Stimulated activated CD8-positive, alpha-beta memory T cell treated with anti-CD3 and anti-CD28 coated beads, Interleukin-15, amount 100 ng/mL, for 4 hours (primary cell): Measurements from ENCODE around the gene CLDN6.
"Not testable (repeated sequence)": the region's sequence is repeated elsewhere in the genome, so short reads cannot be mapped to it uniquely, and the experiment has no call there.

Experiments used
- DNase-seq, 2 donors: peaks; one replicate each; pipeline ENCODE4 v3.0.0-alpha.2; 2020; ENCODE audit warnings: low read depth in 2 of 2

The CLDN6 gene, protein sequence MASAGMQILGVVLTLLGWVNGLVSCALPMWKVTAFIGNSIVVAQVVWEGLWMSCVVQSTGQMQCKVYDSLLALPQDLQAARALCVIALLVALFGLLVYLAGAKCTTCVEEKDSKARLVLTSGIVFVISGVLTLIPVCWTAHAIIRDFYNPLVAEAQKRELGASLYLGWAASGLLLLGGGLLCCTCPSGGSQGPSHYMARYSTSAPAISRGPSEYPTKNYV

DNA sequence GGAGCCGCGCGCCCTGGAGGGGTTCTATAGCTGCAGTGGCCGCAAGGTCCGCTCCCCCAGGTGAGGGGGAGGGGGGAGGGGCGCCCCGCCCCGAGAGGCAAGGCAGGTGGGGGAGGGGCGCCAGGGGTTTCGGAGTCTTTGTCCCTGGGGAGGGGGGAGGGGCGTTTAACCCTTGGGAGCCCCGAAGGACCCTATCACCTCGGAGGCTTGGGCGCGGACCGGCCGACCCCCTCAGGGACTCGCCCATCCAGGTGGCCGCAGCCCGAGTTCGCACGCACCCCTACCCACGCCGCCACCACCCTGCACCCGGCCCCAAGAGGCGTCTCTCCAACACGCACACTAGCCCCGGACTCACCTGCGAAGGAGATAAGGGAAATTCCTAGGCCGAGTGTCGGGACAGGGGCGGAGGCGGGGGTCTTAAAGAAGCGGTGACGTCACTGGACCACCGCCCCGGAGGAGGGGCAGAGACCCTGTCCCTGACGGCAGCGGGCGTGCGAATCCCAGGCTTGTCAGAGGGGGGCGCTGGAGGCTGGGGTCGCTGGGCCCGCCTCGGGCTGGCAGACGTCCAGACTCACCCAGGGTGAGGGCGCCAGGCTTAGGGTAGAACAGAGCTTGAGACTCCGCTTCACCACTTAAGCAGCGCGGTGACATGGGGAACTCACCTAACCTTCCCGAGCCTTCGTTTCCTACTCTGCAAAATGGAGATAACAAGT, at the start of gene CLDN6:
CLDN6 (minus strand) TSS at position 390 of the 713 bp plus-strand sequence. CDS start 2,162 bp downstream, outside the sequence.
- no peak for DNase-seq

GRCh38 chr16:3066440-3066748, 48.4 kb upstream of the CLDN6 start:
- no peak for DNase-seq

DNA sequence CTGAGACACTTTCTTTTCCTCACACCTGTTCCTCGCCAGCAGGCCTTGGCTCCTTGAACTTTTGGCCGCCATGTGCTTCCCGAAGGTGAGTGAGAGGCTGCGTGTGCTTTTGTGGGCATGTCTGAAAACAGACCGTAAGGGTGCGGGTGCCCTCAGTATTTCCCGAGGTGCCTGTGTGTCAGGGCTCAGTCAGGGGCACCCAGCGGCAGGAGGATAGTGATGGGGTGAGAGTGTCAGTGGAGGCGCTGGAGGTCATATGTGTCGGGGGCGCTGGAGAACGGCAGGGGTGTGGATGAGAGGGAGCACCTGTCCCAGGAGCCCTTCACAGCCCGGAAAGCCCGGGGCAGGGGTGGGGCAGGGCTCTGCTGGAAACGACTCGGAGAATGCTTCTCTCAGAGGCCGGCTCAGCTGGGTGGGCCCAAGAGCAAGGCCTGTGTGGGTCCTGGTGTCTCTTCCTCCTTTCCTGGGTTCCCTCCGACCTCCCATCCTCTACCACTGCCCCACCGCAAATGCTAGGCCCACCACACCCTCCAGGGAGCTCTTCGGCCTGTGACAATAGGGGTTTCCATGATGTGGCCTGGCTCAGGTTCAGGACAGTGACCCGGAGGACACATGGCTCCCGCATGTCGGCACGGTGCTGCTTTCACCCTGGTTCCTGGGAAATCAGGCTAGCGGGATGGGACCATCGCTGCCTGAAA, 47.9 kb upstream of the CLDN6 start:
- DNase-seq = no peak

DNA sequence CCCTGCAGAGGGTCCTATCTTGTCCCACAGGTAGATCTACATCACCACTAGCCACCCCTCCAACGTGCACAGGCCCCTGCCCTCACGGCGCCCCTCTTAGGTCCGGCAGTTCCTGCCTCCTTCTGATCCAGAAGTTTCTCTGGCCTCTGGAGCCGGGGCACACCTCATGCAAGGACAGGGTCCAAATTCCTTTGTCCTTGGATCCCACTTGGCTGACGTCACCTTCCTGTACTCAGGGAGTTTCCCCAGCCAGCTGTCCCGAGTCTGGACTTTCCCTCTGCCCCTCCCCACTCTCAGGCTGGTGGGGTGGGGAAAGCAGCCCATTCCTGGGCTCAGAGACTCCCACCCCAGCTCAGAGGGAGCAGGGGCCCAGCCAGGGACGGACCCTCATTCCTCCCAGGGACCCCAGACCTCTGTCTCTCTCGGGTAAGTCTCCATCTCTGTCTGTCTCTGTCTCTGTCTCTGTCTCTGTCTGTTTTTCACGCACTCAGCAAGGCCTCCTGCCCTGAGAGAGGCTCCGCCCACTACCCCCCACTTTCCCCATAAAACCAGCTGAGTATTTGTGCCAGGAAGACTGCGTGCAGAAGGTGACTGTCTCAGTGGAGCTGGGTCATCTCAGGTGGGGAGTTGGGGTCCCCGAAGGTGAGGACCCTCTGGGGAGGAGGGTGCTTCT, 47.2 kb upstream of the CLDN6 start, which contains the start of gene IL32:
IL32 (plus strand) TSS at position 572 of the 673 bp plus-strand sequence. CDS start 172 bp downstream, outside the sequence.
- peak; percentile 44 to 58 for DNase-seq

GRCh38 chr16:3063625-3064386, 45.8 kb upstream of the CLDN6 start:
- DNase-seq = no peak

- DNase-seq = no peak
Observed at GRCh38 chr16:3062553-3062952, 44.6 kb upstream of the CLDN6 start.

DNA sequence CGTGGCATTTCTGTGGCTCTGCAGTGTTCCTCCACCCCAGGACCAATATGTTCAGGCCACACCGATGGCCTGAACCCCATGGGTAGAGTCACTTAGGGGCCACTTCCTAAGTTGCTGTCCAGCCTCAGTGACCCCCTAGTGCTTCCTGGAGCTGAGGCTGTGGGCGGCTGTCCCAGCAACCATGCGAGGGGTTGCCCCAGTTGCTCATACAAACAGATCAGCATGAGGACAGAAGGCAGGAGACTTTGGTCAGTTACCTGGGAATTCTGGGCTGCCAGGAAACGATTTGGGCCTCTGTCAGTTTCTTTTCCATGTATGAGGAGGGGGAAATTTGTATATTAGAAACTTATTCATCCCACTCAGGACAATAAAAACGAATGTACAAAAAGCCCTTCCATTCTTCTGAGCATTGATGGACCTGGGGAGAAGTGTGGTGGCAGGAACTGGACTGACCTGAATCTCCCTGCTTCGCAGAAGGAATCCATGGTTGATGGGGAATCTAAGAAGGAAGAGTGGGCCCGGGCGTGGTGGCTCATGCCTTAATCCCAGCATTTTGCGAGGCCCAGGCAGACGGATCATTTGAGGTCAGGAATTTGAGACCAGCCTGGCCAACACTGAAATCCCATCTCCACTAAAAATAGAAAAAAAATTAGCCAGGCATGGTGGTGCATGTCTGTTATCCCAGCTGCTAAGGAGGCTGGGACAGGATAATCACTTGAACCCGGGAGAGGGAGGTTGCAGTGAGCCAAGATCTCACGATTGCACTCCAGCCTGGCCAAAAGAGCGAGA, 42.5 kb upstream of the CLDN6 start:
- no peak for DNase-seq

- no peak for DNase-seq
Observed at GRCh38 chr16:3059723-3060242, 41.8 kb upstream of the CLDN6 start.

GRCh38 chr16:3059041-3059722, 41.2 kb upstream of the CLDN6 start:
- DNase-seq = peak; percentile 68 to 76

DNA sequence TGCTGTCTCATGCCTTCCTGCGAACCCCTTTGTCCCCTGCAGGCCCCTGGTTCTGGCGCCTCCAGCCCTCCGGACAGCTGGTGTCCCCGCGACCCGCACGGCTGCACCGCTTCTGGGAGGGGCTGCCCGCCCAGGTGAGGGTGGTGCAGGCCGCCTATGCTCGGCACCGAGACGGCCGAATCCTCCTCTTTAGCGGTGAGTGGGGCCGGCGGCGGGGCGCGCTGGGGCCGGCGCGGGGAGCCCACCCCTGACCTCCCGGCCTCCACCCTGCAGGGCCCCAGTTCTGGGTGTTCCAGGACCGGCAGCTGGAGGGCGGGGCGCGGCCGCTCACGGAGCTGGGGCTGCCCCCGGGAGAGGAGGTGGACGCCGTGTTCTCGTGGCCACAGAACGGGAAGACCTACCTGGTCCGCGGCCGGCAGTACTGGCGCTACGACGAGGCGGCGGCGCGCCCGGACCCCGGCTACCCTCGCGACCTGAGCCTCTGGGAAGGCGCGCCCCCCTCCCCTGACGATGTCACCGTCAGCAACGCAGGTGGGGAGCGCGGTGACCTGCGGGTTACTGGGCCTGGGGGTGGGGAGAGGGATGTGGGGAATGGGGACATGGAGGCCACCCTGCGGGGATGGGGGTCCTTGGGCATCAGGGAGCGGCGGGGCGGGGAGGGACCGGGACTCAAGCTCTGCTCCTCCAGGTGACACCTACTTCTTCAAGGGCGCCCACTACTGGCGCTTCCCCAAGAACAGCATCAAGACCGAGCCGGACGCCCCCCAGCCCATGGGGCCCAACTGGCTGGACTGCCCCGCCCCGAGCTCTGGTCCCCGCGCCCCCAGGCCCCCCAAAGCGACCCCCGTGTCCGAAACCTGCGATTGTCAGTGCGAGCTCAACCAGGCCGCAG, 40.4 kb upstream of the CLDN6 start:
- DNase-seq = no peak

- no peak for DNase-seq
Observed at GRCh38 chr16:3057181-3058138, 39.5 kb upstream of the CLDN6 start.

DNA sequence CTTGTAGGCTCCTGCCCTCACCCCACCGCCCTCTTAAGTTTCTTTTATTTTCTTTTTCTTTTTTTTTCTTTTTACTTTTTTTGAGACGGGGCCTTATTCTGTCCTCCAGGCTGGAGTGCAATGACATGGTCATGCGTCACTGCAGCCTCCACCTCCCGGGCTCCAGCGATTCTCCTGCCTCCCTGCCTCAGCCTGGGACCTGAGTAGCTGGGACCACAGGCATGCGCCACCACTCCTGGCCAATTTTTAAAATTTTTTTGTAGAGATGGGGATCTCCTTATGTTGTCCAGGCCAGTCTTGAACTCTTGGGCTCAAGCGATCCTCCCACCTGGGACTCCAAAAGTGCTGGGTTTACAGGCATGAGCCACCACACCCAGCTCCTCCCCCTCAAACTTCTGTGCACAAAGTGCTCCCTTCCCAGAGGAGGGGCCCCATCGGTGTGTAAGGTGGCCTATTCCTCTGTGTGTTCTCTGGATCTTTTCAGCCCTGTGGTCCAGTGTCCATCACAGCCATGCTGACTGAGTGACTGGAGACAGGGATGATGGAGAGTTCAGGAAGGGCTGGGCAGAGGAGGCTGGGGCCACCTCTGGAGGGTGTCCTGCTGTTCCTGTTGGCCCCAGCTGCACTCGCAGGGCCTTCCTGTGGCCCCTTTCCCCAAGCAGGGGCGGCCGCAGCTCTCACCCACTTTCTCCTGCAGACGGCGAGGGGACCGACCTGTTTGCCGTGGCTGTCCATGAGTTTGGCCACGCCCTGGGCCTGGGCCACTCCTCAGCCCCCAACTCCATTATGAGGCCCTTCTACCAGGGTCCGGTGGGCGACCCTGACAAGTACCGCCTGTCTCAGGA, 38.6 kb upstream of the CLDN6 start:
- no peak for DNase-seq

DNA sequence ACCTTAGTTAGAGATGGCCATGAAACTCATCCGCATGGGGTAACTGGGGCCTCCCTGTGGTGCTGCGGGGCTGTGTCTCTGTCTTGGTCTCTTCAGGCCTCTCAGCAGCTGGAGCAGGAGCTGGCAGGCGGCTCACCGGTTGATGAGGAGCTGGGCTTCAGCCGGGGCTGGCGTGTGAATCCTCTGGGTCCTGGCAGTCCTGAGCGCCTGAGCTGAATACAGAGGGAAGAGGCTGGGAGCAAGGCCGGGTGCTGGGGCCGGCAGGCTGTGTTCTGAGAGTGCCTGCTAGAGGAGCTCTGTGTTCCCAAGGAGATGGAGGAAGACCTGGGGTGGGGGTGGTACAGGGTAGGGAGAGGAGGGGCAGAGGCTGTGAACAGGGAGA, 37.7 kb upstream of the CLDN6 start:
- DNase-seq = not testable (repeated sequence)

DNA sequence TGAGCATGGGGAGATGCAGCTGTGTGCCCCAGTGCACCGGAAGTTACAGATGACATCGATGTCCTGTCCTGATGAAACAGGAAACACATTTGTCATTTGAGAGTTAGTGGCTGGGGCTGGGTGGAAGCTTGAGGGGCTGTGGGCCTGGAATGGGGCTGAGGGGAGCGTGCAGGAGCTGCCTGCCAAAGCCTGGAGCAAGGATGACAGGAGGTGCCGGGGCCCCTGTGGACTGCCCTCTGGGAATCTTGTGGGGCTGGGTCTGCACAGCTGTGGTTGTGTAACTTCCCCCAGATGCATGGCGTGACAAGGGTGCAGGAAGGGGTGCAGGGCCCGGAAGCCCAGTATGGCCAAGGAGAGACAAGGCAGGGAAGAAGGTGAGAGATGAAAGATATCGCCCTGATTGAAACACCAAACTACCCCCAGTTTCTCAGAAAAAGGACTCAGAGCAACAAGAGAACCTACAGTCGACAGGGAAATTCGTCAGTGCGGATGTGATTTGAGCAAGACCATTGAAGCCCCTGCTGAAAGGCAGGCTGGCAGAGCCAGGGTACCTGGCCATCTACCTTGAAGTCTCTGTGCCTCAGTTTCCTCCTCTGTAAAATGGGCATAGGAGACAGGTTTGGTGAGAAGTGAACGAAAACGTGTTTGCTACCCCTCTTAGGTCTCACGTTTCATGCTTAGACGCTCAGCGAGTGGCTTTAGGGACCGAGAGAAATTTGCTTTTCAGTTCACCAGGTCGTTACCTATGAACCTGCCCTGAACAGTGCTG, 37.2 kb upstream of the CLDN6 start:
- no peak for DNase-seq

GRCh38 chr16:3053330-3053710, 35.3 kb upstream of the CLDN6 start:
- not testable (repeated sequence) for DNase-seq
